Lung (tissue), 12 donors: ENCODE measurements around the gene AZU1. TPM values are rescaled to one million over a fixed set of nuclear protein-coding genes. Genes with fewer than 3 reads are reported as not detected.

ENCODE experiments used
- ATAC-seq: fragments of 200-7000 bp; cut with Tn5 transposase; one replicate; pipeline ENCODE4 v1.9.1; 2020; ENCODE audit warnings: moderate number of reproducible peaks; ENCODE audit not compliant: insufficient read depth, low FRiP score
- DNase-seq, 3 donors: peaks; one replicate each; pipeline ENCODE4 v3.0.0-alpha.2; 2013 to 2017
- H3K27ac ChIP-seq, 2 donors: one replicate each; pipeline ENCODE4 v1.5.1; 2013; ENCODE audit warnings: mild to moderate bottlenecking in 2 of 2, moderate library complexity in 2 of 2, control low read depth in 1 of 2, inconsistent platforms in 1 of 2, low read depth in 1 of 2, low read length in 1 of 2
- H3K27me3 ChIP-seq, 3 donors: one replicate each; pipeline ENCODE4 v1.5.1; 2013; ENCODE audit warnings: low read length in 2 of 3; ENCODE audit not compliant: control insufficient read depth in 3 of 3, insufficient read depth in 3 of 3
- H3K36me3 ChIP-seq, 4 donors: one replicate each; pipeline ENCODE4 v1.5.1; 2013; ENCODE audit warnings: low read length in 4 of 4, mild to moderate bottlenecking in 1 of 4, moderate library complexity in 1 of 4; ENCODE audit not compliant: control insufficient read depth in 4 of 4, insufficient read depth in 4 of 4
- H3K4me1 ChIP-seq, 5 donors: one replicate each; pipeline ENCODE4 v1.5.1; 2013; ENCODE audit warnings: low read length in 5 of 5, mild to moderate bottlenecking in 2 of 5, moderate library complexity in 1 of 5; ENCODE audit not compliant: control insufficient read depth in 5 of 5, insufficient read depth in 5 of 5
- H3K4me3 ChIP-seq: one replicate; pipeline ENCODE4 v1.5.1; 2013; ENCODE audit warnings: mild to moderate bottlenecking, control low read depth, moderate library complexity
- H3K9ac ChIP-seq, 2 donors: one replicate each; pipeline ENCODE4 v1.5.1; 2013; ENCODE audit warnings: low read length in 2 of 2, control low read depth in 1 of 2; ENCODE audit not compliant: insufficient read depth in 1 of 2
- H3K9me3 ChIP-seq, 4 donors: one replicate each; pipeline ENCODE4 v1.5.1; 2013; ENCODE audit warnings: low read length in 3 of 4, mild to moderate bottlenecking in 1 of 4, moderate library complexity in 1 of 4; ENCODE audit not compliant: control insufficient read depth in 4 of 4, insufficient read depth in 3 of 4
- CTCF ChIP-seq: IDR thresholded peaks from 2 replicates; pipeline ENCODE4 v1.5.1; 2012; ENCODE audit warnings: mild to moderate bottlenecking; ENCODE audit errors: control extremely low read depth, extremely low read depth
- WGBS, 2 donors: extraction: QIAGEN DNeasy Blood & Tissue Kit; methylation state at CpG; one replicate each; pipeline ENCODE4 v1.1.7; 2013; 5-methylcytosine and 5-hydroxymethylcytosine counted together
- polyA plus RNA-seq, 2 donors: library from polyadenylated mRNA; stranded (reverse); fragments of 200-250 nt; gene quantifications; one replicate each; pipeline ENCODE4 v1.2.1, GENCODE V29; 2013
- total RNA-seq, 2 donors: library from RNA; depleted of rRNA in 1 of 2; stranded (reverse); fragments of >200 nt in 1 of 2; gene quantifications; one replicate each; pipeline ENCODE4 v1.2.1, GENCODE V29; 2014 to 2021
- donor health status: control.
- donor health status: control.
- donor health status: Bipolar disorder and iron deficiency.
- donor health status: healthy.
- donor health status: DM: yes; HTN: yes; CAD: no.

Gene AZU1
- total and polyA plus RNA-seq, 4 donors: 2.0 to 9.8 (median 4.4) TPM

- no peaks in the 10 kb centered on the region for H3K27me3 ChIP-seq
- H3K36me3 ChIP-seq: peaks cover 0 to 57% (median 14%) of the 10 kb centered on the region in 4 donors
- H3K9ac ChIP-seq: no peak overlapping the region
- peaks cover 0 to 18% (median 11%) of the 10 kb centered on the region in 5 donors for H3K4me1 ChIP-seq
- ATAC-seq (no peak), DNase-seq (no peak)
- no peak overlapping the region for H3K4me3 ChIP-seq
- H3K9me3 ChIP-seq: no peaks in the 10 kb centered on the region
- no peak overlapping the region for H3K27ac ChIP-seq
- no peak for TF ChIP-seq CTCF
- 95 to 96% methylated on average over 22 of the region's 22 CpGs for WGBS, 2 donors
Measured at GRCh38 chr19:873561-874041, 46.0 kb downstream of the AZU1 start.

- Histone ChIP-seq H3K4me3 (no peak overlapping the region), H3K9ac (no peak overlapping the region), H3K9me3 (no peaks in the 10 kb centered on the region), H3K4me1 (peaks cover 0 to 7% (median 5%) of the 10 kb centered on the region in 5 donors), H3K27me3 (no peaks in the 10 kb centered on the region), H3K36me3 (peaks cover 0 to 62% (median 11%) of the 10 kb centered on the region in 4 donors), H3K27ac (no peak overlapping the region)
- TF ChIP-seq CTCF: no peak
- ATAC-seq (no peak), DNase-seq (no peak)
- 95% methylated on average over 27 to 28 of the region's 28 CpGs for WGBS, 2 donors
Measured at GRCh38 chr19:875265-875879, 47.7 kb downstream of the AZU1 start.

DNA sequence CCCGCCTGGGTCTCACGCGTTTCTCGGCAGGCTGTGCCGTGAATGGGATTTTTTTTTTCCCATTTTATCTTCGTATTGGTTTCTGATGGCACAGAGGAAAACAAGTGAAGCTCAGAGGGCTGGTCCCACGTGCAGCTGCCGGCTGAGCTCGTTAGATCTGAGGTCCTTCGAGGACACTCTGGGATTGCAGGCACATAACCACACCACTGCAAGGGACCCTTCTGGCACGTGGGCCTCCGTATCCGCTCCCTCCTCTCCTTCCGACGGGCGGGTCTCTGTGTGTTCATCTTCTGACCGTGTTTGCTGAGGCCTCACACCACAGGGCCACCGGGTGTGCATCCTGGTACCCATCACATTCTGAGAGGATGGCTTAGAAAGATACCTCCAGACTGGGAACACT lies 48.5 kb downstream of the AZU1 start:
- H3K9ac ChIP-seq: no peak overlapping the region
- WGBS, 2 donors: 86 to 91% methylated on average over 18 of the region's 18 CpGs
- H3K4me1 ChIP-seq: peaks cover 0 to 5% (median 3%) of the 10 kb centered on the region in 5 donors
- H3K27me3 ChIP-seq: no peaks in the 10 kb centered on the region
- ATAC-seq (no peak), DNase-seq (no peak)
- no peak for TF ChIP-seq CTCF
- H3K4me3 ChIP-seq: no peak overlapping the region
- no peak overlapping the region for H3K27ac ChIP-seq
- peaks cover 0 to 58% (median 16%) of the 10 kb centered on the region in 4 donors for H3K36me3 ChIP-seq
- no peaks in the 10 kb centered on the region for H3K9me3 ChIP-seq
